Stimulated activated CD8-positive, alpha-beta memory T cell treated with anti-CD3 and anti-CD28 coated beads, Interleukin-7, amount 100 ng/mL, for 24 hours (primary cell): Measurements from ENCODE around the gene PSMB8.

Experiments used
- DNase-seq: peaks from one replicate; pipeline ENCODE4 v3.0.0-alpha.2; 2020; ENCODE audit warnings: low read depth

Gene PSMB8

DNA sequence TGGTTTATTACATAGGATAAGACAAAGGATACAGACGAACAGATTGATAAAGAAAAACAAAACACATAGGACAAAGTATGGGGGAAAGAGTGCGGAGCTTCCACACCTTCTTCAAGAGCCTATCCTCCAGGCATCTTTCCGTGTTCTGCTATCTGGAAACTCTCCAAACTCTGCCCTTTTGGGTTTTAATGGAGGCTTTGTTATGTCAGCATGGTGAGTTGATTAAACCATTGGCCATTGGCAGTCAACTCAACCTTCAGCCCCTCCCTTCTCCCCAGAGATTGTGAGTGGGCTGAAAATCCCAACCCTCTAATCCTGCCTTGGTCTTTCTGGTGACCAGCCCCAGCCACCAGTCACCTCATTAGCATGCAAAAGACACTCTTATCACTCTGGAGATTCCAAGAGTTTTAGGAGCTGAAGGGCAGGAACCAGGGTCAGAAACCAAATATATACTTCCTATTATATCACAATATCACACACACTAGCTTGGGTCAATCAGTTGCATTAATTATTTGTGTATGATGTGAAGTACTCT lies 50.9 kb downstream of the PSMB8 start:
- no peak for DNase-seq
